Parathyroid adenoma (tissue), 2 donors: Measurements from ENCODE around the gene TMOD3.
A peak's percentile ranks its signal among the peaks of the same experiment; 100 is the strongest.

Experiments
- H2AFZ ChIP-seq: fragments of 300-600 bp; sonication (generic); one replicate; pipeline ENCODE4 v1.7.0; 2017; ENCODE audit warnings: antibody characterized with exemption, mild to moderate bottlenecking
- H3K27ac ChIP-seq: fragments of 300-600 bp; sonication (generic); one replicate; pipeline ENCODE4 v1.7.0; 2017
- H3K27me3 ChIP-seq: fragments of 300-600 bp; sonication (generic); one replicate; pipeline ENCODE4 v1.7.0; 2017; ENCODE audit warnings: low read length; ENCODE audit not compliant: control insufficient read depth, insufficient read depth
- H3K36me3 ChIP-seq: fragments of 300-600 bp; sonication (generic); one replicate; pipeline ENCODE4 v1.7.0; 2017; ENCODE audit warnings: low read length; ENCODE audit not compliant: control insufficient read depth, insufficient read depth
- H3K4me1 ChIP-seq: fragments of 300-600 bp; sonication (generic); one replicate; pipeline ENCODE4 v1.7.0; 2017; ENCODE audit warnings: control low read depth
- H3K4me2 ChIP-seq: fragments of 300-600 bp; sonication (generic); one replicate; pipeline ENCODE4 v1.7.0; 2017; ENCODE audit warnings: low read length
- H3K4me3 ChIP-seq: fragments of 300-600 bp; sonication (generic); one replicate; pipeline ENCODE4 v1.7.0; 2017; ENCODE audit warnings: low read depth, low read length
- H3K79me2 ChIP-seq: fragments of 300-600 bp; sonication (generic); one replicate; pipeline ENCODE4 v1.7.0; 2017; ENCODE audit warnings: control low read depth
- H3K9ac ChIP-seq: fragments of 300-600 bp; sonication (generic); one replicate; pipeline ENCODE4 v1.7.0; 2017; ENCODE audit warnings: mild to moderate bottlenecking
- H3K9me3 ChIP-seq: fragments of 300-600 bp; sonication (generic); one replicate; pipeline ENCODE4 v1.7.0; 2017; ENCODE audit warnings: low read length; ENCODE audit not compliant: control insufficient read depth
- TF ChIP-seq, protein P1 (sequence below): fragments of 300-600 bp; sonication (generic); IDR thresholded peaks from one replicate; pipeline ENCODE4 v1.7.0; 2017; ENCODE audit warnings: antibody characterized with exemption, mild to moderate bottlenecking
- donor health status: primary hyperparathyroidism.

TMOD3 gene

DNA sequence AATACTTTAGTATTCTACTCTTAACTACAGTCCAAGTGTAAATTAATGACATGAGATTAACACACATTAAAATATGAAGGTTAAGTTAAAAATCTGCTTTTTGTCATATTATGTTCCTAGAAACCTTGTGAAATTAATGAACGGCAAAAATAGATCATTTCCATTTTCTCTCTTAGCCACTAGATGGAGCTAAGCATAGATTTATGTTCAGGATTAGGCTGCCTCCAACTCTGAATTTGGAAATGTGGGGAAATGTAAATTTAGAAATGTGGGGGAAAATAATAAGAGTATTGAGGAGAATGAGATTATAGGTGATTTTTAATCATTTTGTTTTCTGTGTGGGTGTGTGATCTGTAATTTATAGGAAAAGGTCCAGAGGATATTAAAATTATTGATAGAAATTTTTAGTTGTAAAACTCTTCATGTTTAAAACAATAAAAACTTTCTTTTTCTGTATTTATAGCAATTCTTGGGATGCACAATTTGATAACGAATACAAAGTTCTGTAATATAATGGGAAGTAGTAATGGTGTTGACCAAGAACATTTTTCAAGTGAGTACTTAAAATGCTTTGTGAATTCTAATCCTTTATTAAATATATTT is 59.2 kb downstream of the TMOD3 start:
- H3K4me1 ChIP-seq = no peaks in the 10 kb centered on the region
- TF ChIP-seq, protein P1, sequence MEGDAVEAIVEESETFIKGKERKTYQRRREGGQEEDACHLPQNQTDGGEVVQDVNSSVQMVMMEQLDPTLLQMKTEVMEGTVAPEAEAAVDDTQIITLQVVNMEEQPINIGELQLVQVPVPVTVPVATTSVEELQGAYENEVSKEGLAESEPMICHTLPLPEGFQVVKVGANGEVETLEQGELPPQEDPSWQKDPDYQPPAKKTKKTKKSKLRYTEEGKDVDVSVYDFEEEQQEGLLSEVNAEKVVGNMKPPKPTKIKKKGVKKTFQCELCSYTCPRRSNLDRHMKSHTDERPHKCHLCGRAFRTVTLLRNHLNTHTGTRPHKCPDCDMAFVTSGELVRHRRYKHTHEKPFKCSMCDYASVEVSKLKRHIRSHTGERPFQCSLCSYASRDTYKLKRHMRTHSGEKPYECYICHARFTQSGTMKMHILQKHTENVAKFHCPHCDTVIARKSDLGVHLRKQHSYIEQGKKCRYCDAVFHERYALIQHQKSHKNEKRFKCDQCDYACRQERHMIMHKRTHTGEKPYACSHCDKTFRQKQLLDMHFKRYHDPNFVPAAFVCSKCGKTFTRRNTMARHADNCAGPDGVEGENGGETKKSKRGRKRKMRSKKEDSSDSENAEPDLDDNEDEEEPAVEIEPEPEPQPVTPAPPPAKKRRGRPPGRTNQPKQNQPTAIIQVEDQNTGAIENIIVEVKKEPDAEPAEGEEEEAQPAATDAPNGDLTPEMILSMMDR = peak; percentile 44

DNA sequence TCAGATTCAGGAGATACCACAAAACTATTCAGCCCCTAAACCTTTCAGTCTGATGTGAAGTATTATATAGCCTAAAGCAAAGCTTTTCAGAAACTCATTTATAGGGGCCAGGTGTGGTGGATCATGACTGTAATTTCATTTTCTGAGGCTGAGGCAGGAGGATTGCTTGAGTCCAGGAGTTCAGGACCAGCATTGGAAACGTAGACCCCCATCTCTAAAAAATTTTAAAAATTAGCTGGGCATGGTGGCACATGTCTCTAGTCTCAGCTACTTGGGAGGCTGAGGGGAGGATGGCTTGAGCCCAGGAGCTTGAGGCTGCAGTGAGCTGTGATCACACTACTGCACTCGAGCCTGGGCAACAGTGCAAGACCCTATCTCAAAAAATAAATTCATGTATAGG is 60.0 kb downstream of the TMOD3 start:
- Histone ChIP-seq H3K27ac (no peak overlapping the region), H3K79me2 (no peaks in the 10 kb centered on the region), H3K4me3 (no peak overlapping the region), H3K4me1 (no peaks in the 10 kb centered on the region), H3K27me3 (no peaks in the 10 kb centered on the region), H3K9ac (no peak overlapping the region), H3K9me3 (no peaks in the 10 kb centered on the region), H3K36me3 (no peaks in the 10 kb centered on the region), H2AFZ (no peak overlapping the region), H3K4me2 (no peak overlapping the region)
- TF ChIP-seq, protein P1 = no peak

More for the DNA sequence above, 59.2 kb downstream of the TMOD3 start:
- H3K27me3 ChIP-seq = no peaks in the 10 kb centered on the region
- H3K79me2 ChIP-seq = no peaks in the 10 kb centered on the region
- no peak overlapping the region for H2AFZ ChIP-seq
- no peak overlapping the region for H3K9ac ChIP-seq
- no peaks in the 10 kb centered on the region for H3K9me3 ChIP-seq
- H3K27ac ChIP-seq = no peak overlapping the region
- no peak overlapping the region for H3K4me3 ChIP-seq
- H3K36me3 ChIP-seq = no peaks in the 10 kb centered on the region
- H3K4me2 ChIP-seq = no peak overlapping the region

DNA sequence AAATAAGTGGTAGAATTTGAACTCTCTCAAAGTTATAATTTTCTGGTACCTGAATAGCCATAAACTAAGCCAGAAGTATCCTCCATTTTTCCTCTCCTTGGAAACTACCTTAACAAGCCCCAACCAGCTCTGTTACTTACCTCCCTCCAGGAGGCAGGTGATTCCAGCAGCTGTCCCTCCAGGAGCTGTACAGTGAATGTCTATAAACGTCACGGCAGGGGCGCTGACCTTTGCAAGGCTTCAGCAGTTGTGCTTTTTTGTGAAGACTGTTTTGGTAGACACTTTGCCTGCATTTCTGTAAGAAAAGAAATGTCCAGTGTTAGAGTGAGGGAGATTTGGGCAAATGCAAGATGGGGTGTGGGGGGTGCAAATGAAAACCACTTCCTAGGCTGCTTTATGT is 75.0 kb downstream of the TMOD3 start:
- no peak overlapping the region for H2AFZ ChIP-seq
- no peaks in the 10 kb centered on the region for H3K36me3 ChIP-seq
- no peak overlapping the region for H3K27ac ChIP-seq

DNA sequence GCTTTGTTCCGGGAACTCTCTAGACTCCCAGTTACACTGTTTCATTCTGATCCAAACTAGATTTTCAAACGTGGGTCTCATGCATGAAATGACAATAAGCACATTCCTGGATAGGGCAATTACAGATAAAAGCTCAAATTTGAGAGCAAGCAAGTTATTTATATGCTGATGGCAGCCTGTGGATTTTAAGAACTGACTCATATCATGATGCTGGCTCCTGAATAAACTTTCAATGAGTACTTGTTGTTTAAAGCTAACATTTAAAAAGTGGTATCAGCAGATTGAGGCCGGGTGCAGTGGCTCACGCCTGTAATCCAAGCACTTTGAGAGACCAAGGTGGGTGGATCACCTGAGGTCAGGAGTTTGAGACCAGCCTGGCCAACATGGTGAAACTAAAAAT is 75.5 kb downstream of the TMOD3 start:
- Histone ChIP-seq H3K9ac (no peak overlapping the region), H3K4me3 (no peak overlapping the region), H3K4me1 (no peaks in the 10 kb centered on the region), H3K36me3 (no peaks in the 10 kb centered on the region), H3K27me3 (no peaks in the 10 kb centered on the region), H3K9me3 (no peaks in the 10 kb centered on the region), H3K27ac (no peak overlapping the region), H3K4me2 (no peak overlapping the region), H2AFZ (no peak overlapping the region), H3K79me2 (no peaks in the 10 kb centered on the region)
- TF ChIP-seq, protein P1 = no peak

More for the DNA sequence above, 75.0 kb downstream of the TMOD3 start:
- Histone ChIP-seq H3K4me1 (no peaks in the 10 kb centered on the region), H3K4me3 (no peak overlapping the region), H3K9me3 (no peaks in the 10 kb centered on the region), H3K79me2 (no peaks in the 10 kb centered on the region), H3K27me3 (no peaks in the 10 kb centered on the region), H3K9ac (no peak overlapping the region), H3K4me2 (no peak overlapping the region)
- TF ChIP-seq, protein P1 = no peak

DNA sequence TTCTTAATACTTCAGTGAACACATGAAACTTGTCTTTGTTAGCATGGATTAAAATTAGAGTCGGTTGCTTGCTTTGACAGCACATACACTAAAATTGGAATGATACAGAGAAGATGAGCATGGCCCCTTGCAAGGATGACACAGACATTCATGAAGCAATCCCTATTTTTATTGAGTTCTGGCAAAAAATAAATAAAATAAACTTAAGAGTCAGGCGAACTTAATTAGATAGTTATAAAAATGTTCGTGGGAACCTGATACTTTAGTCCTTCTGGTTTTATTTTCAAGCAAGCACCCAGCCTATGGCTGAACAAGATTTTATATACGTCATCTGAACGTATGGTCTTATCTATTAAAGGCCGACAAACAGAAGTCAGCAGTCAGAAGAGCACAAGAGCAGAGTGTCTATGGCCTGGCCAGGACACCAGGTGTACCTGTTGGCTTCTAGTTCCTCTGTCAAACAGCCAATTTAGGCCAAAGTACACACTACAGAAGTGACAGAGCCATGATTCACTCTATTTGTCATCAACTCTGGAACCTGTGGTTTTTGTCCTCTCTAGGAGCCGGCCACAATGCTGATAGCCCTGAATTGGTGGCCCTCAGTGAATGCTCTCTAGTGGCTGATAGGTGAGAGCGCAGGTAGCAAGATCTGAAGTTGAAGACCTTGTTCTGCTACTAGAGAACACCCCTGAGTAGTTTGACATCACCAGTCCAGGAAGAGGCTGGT is 77.8 kb downstream of the TMOD3 start:
- H3K27me3 ChIP-seq = no peaks in the 10 kb centered on the region
- TF ChIP-seq, protein P1 = no peak
- H3K36me3 ChIP-seq = no peaks in the 10 kb centered on the region
- H3K27ac ChIP-seq = no peak overlapping the region
- H3K9ac ChIP-seq = no peak overlapping the region
- H3K9me3 ChIP-seq = no peaks in the 10 kb centered on the region
- no peak overlapping the region for H3K4me2 ChIP-seq
- H3K4me1 ChIP-seq = no peaks in the 10 kb centered on the region
- no peaks in the 10 kb centered on the region for H3K79me2 ChIP-seq
- no peak overlapping the region for H2AFZ ChIP-seq
- no peak overlapping the region for H3K4me3 ChIP-seq
